ENCODE data around the gene ZNF227.
A peak's percentile ranks its signal among the peaks of the same experiment; 100 is the strongest.
"Not testable (repeated sequence)": the region's sequence is repeated elsewhere in the genome, so short reads cannot be mapped to it uniquely, and the experiment has no call there.

The ZNF227 gene

GRCh38 chr19:44212866-44213346, 574 bp downstream of the ZNF227 start:
- Histone ChIP-seq H3K9ac (ENCODE audit: low read length) (peak overlapping the region; percentile 93), H3K23ac (ENCODE audit: low read length in 2 of 2) (no peak overlapping the region), H3K36me3 (ENCODE audit: control insufficient read depth in 1 of 2, insufficient read depth in 2 of 2, low read depth in 1 of 2, low read length in 2 of 2) (peaks cover 13 to 29% of the 10 kb centered on the region in 2 experiments), H2BK120ac (ENCODE audit: low read depth, low read length) (no peak overlapping the region), H3K79me1 (replicated peaks; ENCODE audit: low read length, poor library complexity, severe bottlenecking) (peaks cover 16% of the 10 kb centered on the region), H3K27ac (ENCODE audit: low read length, poor library complexity, severe bottlenecking) (peak overlapping the region; percentile 82), H3K9me3 (ENCODE audit: control insufficient read depth, low read length) (peaks cover 2% of the 10 kb centered on the region), H2BK15ac (ENCODE audit: low read depth, poor library complexity, severe bottlenecking) (no peak overlapping the region), H2AK5ac (ENCODE audit: low read length, severe bottlenecking) (no peak overlapping the region), H2AFZ (ENCODE audit: low read depth, low read length) (no peak overlapping the region), H4K91ac (ENCODE audit: low read length) (no peak overlapping the region), H3K14ac (ENCODE audit: low read length in 2 of 2) (no peak overlapping the region), H3K4me1 (ENCODE audit: control insufficient read depth, insufficient read depth, low read depth, low read length) (no peaks in the 10 kb centered on the region), H3K4me2 (ENCODE audit: low read length, poor library complexity, severe bottlenecking) (peak overlapping the region; percentile 79), H3K18ac (ENCODE audit: low read depth in 1 of 2, low read length in 2 of 2) (no peak overlapping the region), H2BK5ac (ENCODE audit: low read depth, low read length, poor library complexity, severe bottlenecking) (no peak overlapping the region), H3K27me3 (ENCODE audit: control insufficient read depth in 1 of 2, insufficient read depth in 1 of 2, low read length in 2 of 2) (no peaks in the 10 kb centered on the region), H3K4me3 (ENCODE audit: insufficient read depth in 1 of 2, low read depth in 1 of 2, low read length in 2 of 2) (peak overlapping the region; percentile 94 to 95), H3K4ac (ENCODE audit: low read depth in 1 of 2, low read length in 2 of 2) (peak overlapping the region in 1 of 2 experiments; percentile 39), H2BK12ac (ENCODE audit: low read length in 2 of 2) (no peak overlapping the region), H4K8ac (ENCODE audit: low read length) (no peak overlapping the region)
- WGBS, result 0% methylated on average over 14 of the region's 15 CpGs
- peak; percentile 65 for DNase-seq

DNA sequence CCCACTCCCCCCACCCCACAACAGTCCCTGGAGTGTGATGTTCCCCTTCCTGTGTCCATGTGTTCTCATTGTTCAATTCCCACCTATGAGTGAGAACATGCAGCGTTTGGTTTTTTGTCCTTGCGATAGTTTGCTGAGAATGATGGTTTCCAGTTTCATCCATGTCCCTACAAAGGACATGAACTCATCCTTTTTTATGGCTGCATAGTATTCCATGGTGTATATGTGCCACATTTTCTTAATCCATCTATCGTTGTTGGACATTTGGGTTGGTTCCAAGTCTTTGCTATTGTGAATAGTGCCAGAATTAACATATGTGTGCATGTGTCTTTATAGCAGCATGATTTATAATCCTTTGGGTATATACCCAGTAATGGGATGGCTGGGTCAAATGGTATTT, 7.6 kb downstream of the ZNF227 start:
- Histone ChIP-seq H3K9me3 (ENCODE audit: control insufficient read depth, low read length) (peaks cover 13% of the 10 kb centered on the region), H3K36me3 (ENCODE audit: control insufficient read depth in 1 of 2, insufficient read depth in 2 of 2, low read depth in 1 of 2, low read length in 2 of 2) (peaks cover 10 to 39% of the 10 kb centered on the region in 2 experiments)
- H3K4me1 ChIP-seq (ENCODE audit: control insufficient read depth, insufficient read depth, low read depth, low read length); H2BK5ac ChIP-seq (ENCODE audit: low read depth, low read length, poor library complexity, severe bottlenecking); H3K4ac ChIP-seq (ENCODE audit: low read depth in 1 of 2, low read length in 2 of 2); H4K91ac ChIP-seq (ENCODE audit: low read length); H3K18ac ChIP-seq (ENCODE audit: low read depth in 1 of 2, low read length in 2 of 2); H3K4me2 ChIP-seq (ENCODE audit: low read length, poor library complexity, severe bottlenecking); H2BK120ac ChIP-seq (ENCODE audit: low read depth, low read length); H2AFZ ChIP-seq (ENCODE audit: low read depth, low read length); H3K23ac ChIP-seq (ENCODE audit: low read length in 2 of 2); H3K79me1 ChIP-seq (replicated peaks; ENCODE audit: low read length, poor library complexity, severe bottlenecking); H3K4me3 ChIP-seq (ENCODE audit: insufficient read depth in 1 of 2, low read depth in 1 of 2, low read length in 2 of 2); DNase-seq; H2BK15ac ChIP-seq (ENCODE audit: low read depth, poor library complexity, severe bottlenecking); H3K27me3 ChIP-seq (ENCODE audit: control insufficient read depth in 1 of 2, insufficient read depth in 1 of 2, low read length in 2 of 2); H2BK12ac ChIP-seq (ENCODE audit: low read length in 2 of 2); H3K9ac ChIP-seq (ENCODE audit: low read length); H3K14ac ChIP-seq (ENCODE audit: low read length in 2 of 2); H3K27ac ChIP-seq (ENCODE audit: low read length, poor library complexity, severe bottlenecking); H2AK5ac ChIP-seq (ENCODE audit: low read length, severe bottlenecking); H4K8ac ChIP-seq (ENCODE audit: low read length): not testable (repeated sequence)
- WGBS, result 100% methylated on average over 1 of the region's 3 CpGs

DNA sequence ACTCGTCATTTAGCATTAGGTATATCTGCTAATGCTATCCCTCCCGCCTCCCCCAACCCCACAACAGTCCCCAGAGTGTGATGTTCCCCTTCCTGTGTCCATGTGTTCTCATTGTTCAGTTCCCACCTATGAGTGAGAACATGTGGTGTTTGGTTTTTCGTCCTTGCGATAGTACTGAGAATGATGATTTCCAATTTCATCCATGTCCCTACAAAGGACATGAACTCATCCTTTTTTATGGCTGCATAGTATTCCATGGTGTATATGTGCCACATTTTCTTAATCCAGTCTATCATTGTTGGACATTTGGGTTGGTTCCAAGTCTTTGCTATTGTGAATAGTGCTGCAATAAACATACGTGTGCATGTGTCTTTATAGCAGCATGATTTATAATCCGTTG, 8.4 kb downstream of the ZNF227 start:
- H2BK5ac ChIP-seq (ENCODE audit: low read depth, low read length, poor library complexity, severe bottlenecking); H2AK5ac ChIP-seq (ENCODE audit: low read length, severe bottlenecking); H2BK15ac ChIP-seq (ENCODE audit: low read depth, poor library complexity, severe bottlenecking); H3K14ac ChIP-seq (ENCODE audit: low read length in 2 of 2); H3K23ac ChIP-seq (ENCODE audit: low read length in 2 of 2); H3K4me1 ChIP-seq (ENCODE audit: control insufficient read depth, insufficient read depth, low read depth, low read length); H2BK120ac ChIP-seq (ENCODE audit: low read depth, low read length); H3K9ac ChIP-seq (ENCODE audit: low read length); H3K79me1 ChIP-seq (replicated peaks; ENCODE audit: low read length, poor library complexity, severe bottlenecking); H3K4me3 ChIP-seq (ENCODE audit: insufficient read depth in 1 of 2, low read depth in 1 of 2, low read length in 2 of 2); H4K91ac ChIP-seq (ENCODE audit: low read length); H2AFZ ChIP-seq (ENCODE audit: low read depth, low read length); H3K27ac ChIP-seq (ENCODE audit: low read length, poor library complexity, severe bottlenecking); H4K8ac ChIP-seq (ENCODE audit: low read length); H3K4me2 ChIP-seq (ENCODE audit: low read length, poor library complexity, severe bottlenecking); H3K27me3 ChIP-seq (ENCODE audit: control insufficient read depth in 1 of 2, insufficient read depth in 1 of 2, low read length in 2 of 2); H3K18ac ChIP-seq (ENCODE audit: low read depth in 1 of 2, low read length in 2 of 2); DNase-seq; H3K4ac ChIP-seq (ENCODE audit: low read depth in 1 of 2, low read length in 2 of 2); H2BK12ac ChIP-seq (ENCODE audit: low read length in 2 of 2): not testable (repeated sequence)
- Histone ChIP-seq H3K36me3 (ENCODE audit: control insufficient read depth in 1 of 2, insufficient read depth in 2 of 2, low read depth in 1 of 2, low read length in 2 of 2) (peaks cover 7 to 37% of the 10 kb centered on the region in 2 experiments), H3K9me3 (ENCODE audit: control insufficient read depth, low read length) (peaks cover 13% of the 10 kb centered on the region)
- 100% methylated on average over 2 of the region's 6 CpGs for WGBS

DNA sequence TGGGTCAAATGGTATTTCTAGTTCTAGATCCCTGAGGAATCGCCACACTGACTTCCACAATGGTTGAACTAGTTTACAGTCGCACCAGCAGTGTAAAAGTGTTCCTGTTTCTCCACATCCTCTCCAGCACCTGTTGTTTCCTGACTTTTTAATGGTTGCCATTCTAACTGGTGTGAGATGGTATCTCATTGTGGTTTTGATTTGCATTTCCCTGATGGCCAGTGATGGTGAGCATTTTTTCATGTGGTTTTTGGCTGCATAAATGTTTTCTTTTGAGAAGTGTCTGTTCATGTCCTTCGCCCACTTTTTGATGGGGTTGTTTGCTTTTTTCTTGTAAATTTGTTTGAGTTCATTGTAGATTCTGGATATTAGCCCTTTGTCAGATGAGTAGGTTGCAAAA, 9.0 kb downstream of the ZNF227 start:
- Histone ChIP-seq H3K9me3 (ENCODE audit: control insufficient read depth, low read length) (peaks cover 11% of the 10 kb centered on the region), H3K36me3 (ENCODE audit: control insufficient read depth in 1 of 2, insufficient read depth in 2 of 2, low read depth in 1 of 2, low read length in 2 of 2) (peaks cover 12 to 32% of the 10 kb centered on the region in 2 experiments)
- not testable (repeated sequence) for H3K23ac ChIP-seq (ENCODE audit: low read length in 2 of 2); H3K14ac ChIP-seq (ENCODE audit: low read length in 2 of 2); H3K9ac ChIP-seq (ENCODE audit: low read length); H2BK15ac ChIP-seq (ENCODE audit: low read depth, poor library complexity, severe bottlenecking); H3K79me1 ChIP-seq (replicated peaks; ENCODE audit: low read length, poor library complexity, severe bottlenecking); H4K91ac ChIP-seq (ENCODE audit: low read length); H4K8ac ChIP-seq (ENCODE audit: low read length); H2BK120ac ChIP-seq (ENCODE audit: low read depth, low read length); H3K4ac ChIP-seq (ENCODE audit: low read depth in 1 of 2, low read length in 2 of 2); H2BK5ac ChIP-seq (ENCODE audit: low read depth, low read length, poor library complexity, severe bottlenecking); H3K27ac ChIP-seq (ENCODE audit: low read length, poor library complexity, severe bottlenecking); H2AFZ ChIP-seq (ENCODE audit: low read depth, low read length); H3K27me3 ChIP-seq (ENCODE audit: control insufficient read depth in 1 of 2, insufficient read depth in 1 of 2, low read length in 2 of 2); H3K4me3 ChIP-seq (ENCODE audit: insufficient read depth in 1 of 2, low read depth in 1 of 2, low read length in 2 of 2); DNase-seq; H3K4me1 ChIP-seq (ENCODE audit: control insufficient read depth, insufficient read depth, low read depth, low read length); H2AK5ac ChIP-seq (ENCODE audit: low read length, severe bottlenecking); H2BK12ac ChIP-seq (ENCODE audit: low read length in 2 of 2); H3K18ac ChIP-seq (ENCODE audit: low read depth in 1 of 2, low read length in 2 of 2); H3K4me2 ChIP-seq (ENCODE audit: low read length, poor library complexity, severe bottlenecking)
- WGBS, result no CpG with 5 or more reads among the region's 3 CpGs

All from mesenchymal stem cell (in vitro differentiated cells and primary cell).